Left colon (tissue), 2 donors: ENCODE measurements around the gene CACNG6. TPM values are rescaled to one million over a fixed set of nuclear protein-coding genes. Genes with fewer than 3 reads are reported as not detected.
A peak's percentile ranks its signal among the peaks of the same experiment; 100 is the strongest.

Experiments
- ATAC-seq: fragments of 200-7000 bp; cut with Tn5 transposase; one replicate; pipeline ENCODE4 v1.9.1; 2020; ENCODE audit warnings: mild to moderate bottlenecking, moderate library complexity
- DNase-seq, 2 donors: peaks; one replicate each; pipeline ENCODE4 v3.0.0-alpha.2; 2020
- intact Hi-C, 2 donors: fragments of 100-400 bp; cut with DNase I in 1 of 2; cut with micrococcal nuclease in 1 of 2; formaldehyde crosslinking; loops; one replicate each; pipeline versions ENCODE4 v1.11.2 to v1.14.0; 2022; cut with DNase I, micrococcal nuclease
- total RNA-seq, 2 donors: library from RNA; stranded (reverse); fragmentation: NEBNext Ultra II Directional; extraction: Animal tissue kit (Norgen Biotek cat#: 25700); gene quantifications; one replicate each; pipeline ENCODE4 v1.2.1, GENCODE V29; 2021
- donor health status: DM: no; HTN: no; CAD: no.
- donor health status: DM: yes; HTN: yes; CAD: no.

CACNG6 gene
- total RNA-seq, 2 donors from 2014 or later = not detected

GRCh38 chr19:53992815-53993214 is 1.4 kb downstream of the CACNG6 start:
- no peak for ATAC-seq
- no peak for DNase-seq
- intact Hi-C loops = no loop called here

GRCh38 chr19:53993448-53993847 is 2.0 kb downstream of the CACNG6 start:
- no peak for DNase-seq
- no peak for ATAC-seq
- intact Hi-C loops = no loop called here

- no peak for ATAC-seq
- intact Hi-C loops = no loop called here
- no peak for DNase-seq
These were observed 3.4 kb downstream of the CACNG6 start for GRCh38 chr19:53994811-53995210.

GRCh38 chr19:53998223-53998622 is 6.8 kb downstream of the CACNG6 start:
- no peak for ATAC-seq
- no peak for DNase-seq
- intact Hi-C loops = no loop called here

- ATAC-seq (no peak), DNase-seq (no peak)
- intact Hi-C loops = no loop called here
These were observed 8.3 kb downstream of the CACNG6 start for GRCh38 chr19:53999694-54000093.

GRCh38 chr19:54001496-54001895 is 10.1 kb downstream of the CACNG6 start:
- no peak for DNase-seq
- ATAC-seq = no peak
- intact Hi-C loops = no loop called here

GRCh38 chr19:54002495-54003315 is 11.3 kb downstream of the CACNG6 start:
- ATAC-seq (no peak), DNase-seq (no peak)
- intact Hi-C loops = no loop called here

- intact Hi-C loops = no loop called here
- no peak for DNase-seq
- ATAC-seq = no peak
These were observed 18.0 kb downstream of the CACNG6 start for GRCh38 chr19:54009440-54009839.

- intact Hi-C loops = no loop called here
- DNase-seq = no peak
- no peak for ATAC-seq
These were observed 19.0 kb downstream of the CACNG6 start for GRCh38 chr19:54010474-54010873.

GRCh38 chr19:54011507-54012211 is 20.2 kb downstream of the CACNG6 start:
- DNase-seq (no peak), ATAC-seq (no peak)
- intact Hi-C loops = no loop called here

GRCh38 chr19:54013866-54014265 is 22.4 kb downstream of the CACNG6 start:
- no peak for ATAC-seq
- intact Hi-C loops = no loop called here
- no peak for DNase-seq

- intact Hi-C loops = no loop called here
- DNase-seq (no peak), ATAC-seq (no peak)
These were observed 23.6 kb downstream of the CACNG6 start for GRCh38 chr19:54014920-54015560.

GRCh38 chr19:54017261-54017660 is 25.8 kb downstream of the CACNG6 start:
- intact Hi-C loops = no loop called here
- DNase-seq (no peak), ATAC-seq (no peak)

GRCh38 chr19:54021363-54021762 is 29.9 kb downstream of the CACNG6 start:
- DNase-seq (no peak), ATAC-seq (no peak)

GRCh38 chr19:54021932-54022331 is 30.5 kb downstream of the CACNG6 start:
- DNase-seq = no peak
- intact Hi-C loops = loop anchor here in 1 of 2 donors (5.0 to 10.0 kb wide), 2 partner anchors 117 to 180 kb away; partner anchors contain the start of gene CACNG7
- no peak for ATAC-seq

More at GRCh38 chr19:54021363-54021762, 29.9 kb downstream of the CACNG6 start:
- intact Hi-C loops = loop anchor here in 1 of 2 donors (5.0 to 10.0 kb wide), 2 partner anchors 117 to 179 kb away; partner anchors contain the start of gene CACNG7

- DNase-seq (no peak), ATAC-seq (no peak)
- intact Hi-C loops = loop anchor here in 1 of 2 donors (5.0 to 10.0 kb wide), 2 partner anchors 118 to 181 kb away; partner anchors contain the start of gene CACNG7
These were observed 31.8 kb downstream of the CACNG6 start for GRCh38 chr19:54023191-54023590.

- ATAC-seq (peak; percentile 9), DNase-seq (no peak)
- intact Hi-C loops = loop anchor here in 1 of 2 donors (5.0 to 10.0 kb wide), 2 partner anchors 120 to 182 kb away; partner anchors contain the start of gene CACNG7
These were observed 33.2 kb downstream of the CACNG6 start for GRCh38 chr19:54024660-54025059.

GRCh38 chr19:54026656-54027055 is 35.2 kb downstream of the CACNG6 start:
- intact Hi-C loops = loop anchor here in 1 of 2 donors (10.0 kb wide), 1 partner anchor 122 kb away; the partner anchor contains the start of gene CACNG7
- ATAC-seq = no peak

GRCh38 chr19:54029301-54029700 is 37.9 kb downstream of the CACNG6 start:
- no peak for ATAC-seq
- intact Hi-C loops = loop anchor here in 1 of 2 donors (10.0 kb wide), 1 partner anchor 124 kb away; the partner anchor contains the start of gene CACNG7

More at GRCh38 chr19:54026656-54027055, 35.2 kb downstream of the CACNG6 start:
- DNase-seq = no peak

More at GRCh38 chr19:54029301-54029700, 37.9 kb downstream of the CACNG6 start:
- no peak for DNase-seq
